ENCODE data around the gene SRSF4.

GRCh38 chr1:29164588-29164987 is 17.1 kb downstream of the SRSF4 start:
- no peak for TF ChIP-seq POLR2A (IDR thresholded peaks at IDR 0.05; ENCODE audit: control extremely low read depth in 1 of 2, low read depth in 2 of 2, low read length in 2 of 2)
- no peak for TF ChIP-seq CTCF (IDR thresholded peaks at IDR 0.05; ENCODE audit: control extremely low read depth in 1 of 3, insufficient read depth in 1 of 3, low read depth in 1 of 3, low read length in 3 of 3)
- TF ChIP-seq POLR2AphosphoS5 (IDR thresholded peaks at IDR 0.05; ENCODE audit: low read depth, low read length), result no peak
- no peak for TF ChIP-seq SIX5 (IDR thresholded peaks at IDR 0.05; ENCODE audit: low read depth, low read length)
- TF ChIP-seq GTF2F1 (IDR thresholded peaks at IDR 0.05; ENCODE audit: borderline replicate concordance, low read depth, low read length), result no peak
- no peak for TF ChIP-seq KDM1A (IDR thresholded peaks at IDR 0.05; ENCODE audit: borderline replicate concordance, low read length)
- TF ChIP-seq TAF1 (IDR thresholded peaks at IDR 0.05; ENCODE audit: low read depth, low read length), result no peak

All from H1 (cell line).